VCaP (cell line): ENCODE data around the gene CPZ.
A peak's percentile ranks its signal among the peaks of the same experiment; 100 is the strongest.

Experiments
- H3K27ac ChIP-seq: fragments of 450-650 bp; 2 replicates; pipeline ENCODE4 v1.5.1; 2017
- TF ChIP-seq, protein P1 (sequence below): fragments of 450-650 bp; conservative IDR thresholded peaks from 2 replicates; pipeline ENCODE4 v1.5.1; 2017; ENCODE audit warnings: mild to moderate bottlenecking, moderate library complexity

Gene CPZ

DNA sequence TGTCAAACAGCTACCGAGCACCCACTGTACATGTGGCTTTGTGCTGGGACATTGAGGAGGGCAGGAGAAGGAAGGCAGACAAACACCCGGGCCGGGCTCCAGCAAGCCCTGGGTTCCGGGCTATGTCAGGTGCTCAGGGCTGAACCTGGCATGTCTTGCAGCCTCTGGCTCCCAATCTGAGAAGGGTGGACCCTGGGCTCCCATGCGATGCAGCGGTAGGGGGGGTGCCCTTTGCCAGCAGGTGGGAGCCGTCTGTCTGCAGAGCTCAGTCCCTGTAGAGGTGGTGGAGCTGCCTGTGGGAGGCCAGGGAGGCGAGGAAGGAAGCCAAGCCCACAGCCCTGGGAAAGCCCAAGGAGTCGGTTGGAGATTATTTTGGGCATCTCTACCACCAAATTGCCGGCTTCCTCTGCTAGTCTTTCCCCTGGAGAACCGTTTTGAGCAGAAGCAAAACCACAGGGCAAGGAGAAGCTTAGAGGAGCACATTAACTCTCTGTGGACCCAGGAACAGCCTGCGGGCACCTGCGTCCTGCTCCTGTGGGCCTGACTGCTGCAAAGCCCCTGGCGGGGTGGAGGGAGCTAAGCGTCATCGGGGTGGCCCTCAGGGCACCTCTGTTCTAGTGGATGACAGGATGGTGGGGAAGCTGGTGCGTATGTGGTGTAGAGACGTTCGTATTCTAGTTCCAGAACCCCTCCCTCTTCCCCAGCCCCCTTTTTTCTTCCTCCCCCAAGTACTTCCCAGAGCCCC is 10.3 kb downstream of the CPZ start:
- TF ChIP-seq, protein P1, sequence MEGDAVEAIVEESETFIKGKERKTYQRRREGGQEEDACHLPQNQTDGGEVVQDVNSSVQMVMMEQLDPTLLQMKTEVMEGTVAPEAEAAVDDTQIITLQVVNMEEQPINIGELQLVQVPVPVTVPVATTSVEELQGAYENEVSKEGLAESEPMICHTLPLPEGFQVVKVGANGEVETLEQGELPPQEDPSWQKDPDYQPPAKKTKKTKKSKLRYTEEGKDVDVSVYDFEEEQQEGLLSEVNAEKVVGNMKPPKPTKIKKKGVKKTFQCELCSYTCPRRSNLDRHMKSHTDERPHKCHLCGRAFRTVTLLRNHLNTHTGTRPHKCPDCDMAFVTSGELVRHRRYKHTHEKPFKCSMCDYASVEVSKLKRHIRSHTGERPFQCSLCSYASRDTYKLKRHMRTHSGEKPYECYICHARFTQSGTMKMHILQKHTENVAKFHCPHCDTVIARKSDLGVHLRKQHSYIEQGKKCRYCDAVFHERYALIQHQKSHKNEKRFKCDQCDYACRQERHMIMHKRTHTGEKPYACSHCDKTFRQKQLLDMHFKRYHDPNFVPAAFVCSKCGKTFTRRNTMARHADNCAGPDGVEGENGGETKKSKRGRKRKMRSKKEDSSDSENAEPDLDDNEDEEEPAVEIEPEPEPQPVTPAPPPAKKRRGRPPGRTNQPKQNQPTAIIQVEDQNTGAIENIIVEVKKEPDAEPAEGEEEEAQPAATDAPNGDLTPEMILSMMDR = no peak
- H3K27ac ChIP-seq = no peak overlapping the region

DNA sequence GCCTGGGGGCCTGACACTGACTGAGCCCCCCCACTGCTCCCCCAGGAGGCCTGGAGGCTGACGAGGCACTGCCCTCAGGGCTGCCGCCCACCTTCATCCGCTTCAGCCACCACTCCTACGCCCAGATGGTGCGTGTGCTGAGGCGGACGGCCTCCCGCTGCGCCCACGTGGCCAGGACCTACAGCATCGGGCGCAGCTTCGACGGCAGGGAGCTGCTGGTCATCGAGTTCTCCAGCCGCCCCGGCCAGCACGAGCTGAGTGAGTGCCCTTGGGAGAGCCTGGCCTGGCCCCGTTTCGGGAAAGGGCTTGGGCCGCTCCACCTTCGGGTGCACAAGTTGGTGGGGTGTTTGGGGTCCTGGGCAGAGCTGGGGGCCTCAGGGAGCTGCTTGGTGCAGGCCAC is 11.4 kb downstream of the CPZ start:
- no peak overlapping the region for H3K27ac ChIP-seq
- TF ChIP-seq, protein P1 = no peak

DNA sequence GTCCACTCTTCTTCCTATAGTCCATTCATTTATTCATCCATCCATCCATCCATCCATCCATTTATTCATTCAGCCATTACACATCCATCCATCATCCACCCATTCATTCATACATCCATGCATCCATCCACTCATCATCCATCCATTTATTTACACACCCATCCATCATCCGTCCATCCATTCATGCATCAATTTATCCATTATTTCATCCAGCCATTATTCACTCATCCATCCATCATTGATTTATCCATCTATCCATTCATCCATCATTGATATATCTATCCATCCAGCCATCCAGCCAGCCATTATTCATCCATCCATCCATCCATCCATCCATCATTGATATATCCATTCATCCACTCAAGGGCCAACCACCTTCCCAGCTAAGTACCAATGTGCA is 12.7 kb downstream of the CPZ start:
- no peak overlapping the region for H3K27ac ChIP-seq
- TF ChIP-seq, protein P1 = no peak

DNA sequence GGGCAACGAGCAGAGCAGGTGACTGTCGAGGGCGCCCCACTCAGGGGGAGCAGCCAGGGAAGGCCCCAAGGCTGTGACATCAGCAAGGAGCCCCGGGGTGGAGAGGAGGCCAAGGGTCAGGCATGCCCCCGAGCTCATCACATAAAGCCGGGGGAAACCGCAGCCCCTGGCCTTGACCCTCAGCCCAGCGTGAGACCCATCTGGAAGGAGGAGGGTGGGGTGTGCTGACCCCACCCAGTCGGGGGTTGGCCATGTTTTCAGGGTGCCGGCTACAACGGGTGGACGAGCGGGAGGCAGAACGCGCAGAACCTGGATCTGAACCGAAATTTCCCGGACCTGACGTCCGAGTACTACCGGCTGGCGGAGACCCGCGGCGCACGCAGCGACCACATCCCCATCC is 13.9 kb downstream of the CPZ start:
- H3K27ac ChIP-seq = no peak overlapping the region
- TF ChIP-seq, protein P1 = no peak

DNA sequence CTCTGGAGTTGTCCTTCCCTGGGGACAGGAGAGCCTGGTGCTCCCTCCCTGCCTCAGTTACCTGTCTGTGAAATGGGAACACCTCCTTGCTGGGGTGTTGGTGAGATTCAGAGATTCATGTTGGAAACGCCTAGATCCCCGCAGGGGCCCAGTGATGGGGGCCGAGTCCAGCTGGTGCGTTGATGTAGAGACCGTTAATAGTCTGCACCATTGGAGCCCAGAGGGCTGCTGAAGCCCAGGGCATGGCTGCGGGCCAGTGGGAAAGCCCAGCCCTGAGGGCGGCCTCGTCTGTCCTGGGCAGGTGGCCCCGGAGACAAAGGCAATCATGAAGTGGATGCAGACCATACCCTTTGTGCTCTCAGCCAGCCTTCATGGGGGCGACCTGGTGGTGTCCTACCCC is 14.4 kb downstream of the CPZ start:
- TF ChIP-seq, protein P1 = no peak
- no peak overlapping the region for H3K27ac ChIP-seq

DNA sequence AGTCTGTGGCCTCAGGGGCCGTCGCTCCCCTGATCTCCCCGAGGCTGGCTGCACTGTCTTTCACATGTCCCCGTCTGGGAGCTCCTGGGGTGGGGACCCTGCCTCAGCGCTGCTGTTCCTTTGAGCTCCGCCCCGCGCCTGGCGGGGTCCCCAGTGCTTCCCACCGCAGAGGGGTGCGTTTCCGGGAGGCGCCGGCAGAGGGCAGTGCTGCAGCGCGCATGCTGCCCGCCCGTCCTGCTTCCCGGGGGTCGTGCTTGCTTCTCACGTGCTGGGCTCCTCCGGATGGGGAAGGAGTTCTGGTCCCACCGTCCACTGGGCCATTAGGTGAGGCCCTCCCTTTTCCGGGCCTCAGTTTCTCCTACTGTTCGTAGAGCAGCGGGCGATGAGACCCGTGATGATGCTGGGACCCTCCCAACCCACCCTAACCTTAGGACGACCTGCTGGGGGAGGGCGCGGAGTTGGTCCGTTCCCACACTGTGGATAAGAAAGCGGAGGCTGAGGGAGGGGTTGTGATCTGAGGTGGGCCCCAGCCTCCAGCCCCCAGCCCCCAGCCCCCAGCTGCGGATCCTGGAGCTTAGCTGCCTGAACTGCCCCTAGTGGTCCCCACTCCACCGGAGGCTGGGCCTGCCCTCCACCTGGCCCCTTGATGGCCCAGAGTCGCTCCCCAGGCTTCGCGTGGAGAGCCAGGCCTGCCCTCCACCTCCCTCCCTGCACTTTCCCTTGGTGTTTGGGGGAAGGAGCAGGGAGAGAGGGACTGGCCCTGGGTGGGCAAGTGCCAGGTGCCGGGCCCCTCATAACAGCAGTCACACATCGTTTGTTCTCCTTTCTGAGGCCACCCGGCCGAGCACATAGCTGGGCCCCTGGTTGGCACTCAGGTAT is 15.3 kb downstream of the CPZ start:
- TF ChIP-seq, protein P1 = peak; percentile 96
- no peak overlapping the region for H3K27ac ChIP-seq

DNA sequence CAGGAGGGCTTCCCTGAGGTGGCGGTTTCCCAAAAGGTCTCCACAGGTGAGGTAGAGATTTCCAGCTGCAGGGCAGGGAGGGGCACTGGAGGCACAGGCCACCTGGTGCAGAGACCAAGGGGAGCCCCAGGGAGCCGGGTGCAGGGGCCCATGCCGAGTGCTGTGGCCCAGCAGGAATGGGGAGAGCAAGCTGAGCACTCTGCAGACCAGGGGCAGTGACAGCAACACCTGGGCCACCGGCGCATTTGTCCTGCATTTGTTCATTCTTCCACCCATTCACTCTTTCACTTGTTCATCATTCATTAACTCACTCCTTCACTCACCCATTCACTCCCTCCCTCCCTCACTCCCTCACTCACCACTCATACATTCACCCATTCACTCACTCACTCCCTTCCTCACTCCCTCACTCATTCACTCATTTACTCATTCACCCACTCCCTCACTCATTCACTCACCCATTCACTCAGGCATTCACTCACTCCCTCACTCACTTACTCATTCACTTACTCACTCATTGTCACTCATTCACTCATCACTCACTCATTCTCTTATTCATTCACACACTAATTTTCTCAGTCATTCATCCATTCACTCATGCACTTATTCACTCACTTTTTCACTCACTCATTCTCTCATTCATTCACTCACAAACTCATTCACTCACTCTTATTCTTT is 16.3 kb downstream of the CPZ start:
- TF ChIP-seq, protein P1 = no peak
- H3K27ac ChIP-seq = no peak overlapping the region
